ENCODE measurements around the gene CYTL1. TPM values are rescaled to one million over a fixed set of nuclear protein-coding genes. Genes with fewer than 3 reads are reported as not detected.
A peak's percentile ranks its signal among the peaks of the same experiment; 100 is the strongest.

CYTL1 gene
- total and polyA plus RNA-seq, 4 donors, result 0.32 to 3.0 (median 1.6) TPM

GRCh38 chr4:5048721-5049120 lies 29.5 kb upstream of the CYTL1 start:
- no peak overlapping the region for H3K27ac ChIP-seq (ENCODE audit: low read depth in 1 of 2, low read length in 1 of 2)
- DNase-seq (no peak), ATAC-seq (ENCODE audit: insufficient read depth, low FRiP score) (no peak)
- H3K27me3 ChIP-seq (ENCODE audit: control insufficient read depth in 3 of 3, insufficient read depth in 3 of 3, low read length in 2 of 3), result peaks cover 0 to 8% (median 0%) of the 10 kb centered on the region in 3 donors
- H3K9ac ChIP-seq (ENCODE audit: insufficient read depth in 1 of 2, low read length in 2 of 2), result no peak overlapping the region
- WGBS, 2 donors, result 88 to 94% methylated on average over 4 of the region's 4 CpGs
- no peak for TF ChIP-seq CTCF (IDR thresholded peaks at IDR 0.05; ENCODE audit: control extremely low read depth, extremely low read depth)
- peaks cover 0 to 20% (median 0%) of the 10 kb centered on the region in 5 donors for H3K4me1 ChIP-seq (ENCODE audit: control insufficient read depth in 5 of 5, insufficient read depth in 5 of 5, low read length in 5 of 5)
- H3K4me3 ChIP-seq, result no peak overlapping the region
- H3K36me3 ChIP-seq (ENCODE audit: control insufficient read depth in 4 of 4, insufficient read depth in 4 of 4, low read length in 4 of 4), result no peaks in the 10 kb centered on the region
- peaks cover 0 to 2% (median 0%) of the 10 kb centered on the region in 4 donors for H3K9me3 ChIP-seq (ENCODE audit: control insufficient read depth in 4 of 4, insufficient read depth in 3 of 4, low read length in 3 of 4)

DNA sequence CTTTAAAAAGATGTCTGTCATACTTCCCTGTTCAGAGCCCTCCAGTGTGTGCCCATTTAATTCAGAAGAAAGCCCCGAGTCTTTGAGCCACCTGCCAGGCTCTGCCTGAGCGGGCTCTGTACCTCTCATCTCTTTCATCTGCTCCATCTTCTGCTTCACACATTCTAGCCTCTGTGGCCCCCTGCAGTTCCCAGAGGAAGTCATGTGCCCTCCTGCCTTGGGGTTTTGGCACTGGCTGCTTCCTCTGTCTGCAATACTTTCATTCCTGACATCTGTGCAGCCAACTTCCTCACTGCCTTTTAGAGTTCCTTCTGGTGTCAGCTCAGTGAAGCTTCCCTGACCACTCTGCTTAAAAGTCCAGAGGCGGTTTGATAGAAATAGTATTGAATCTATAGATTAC lies 25.8 kb upstream of the CYTL1 start:
- no peak overlapping the region for H3K4me3 ChIP-seq
- no peak overlapping the region for H3K9ac ChIP-seq (ENCODE audit: insufficient read depth in 1 of 2, low read length in 2 of 2)
- H3K4me1 ChIP-seq (ENCODE audit: control insufficient read depth in 5 of 5, insufficient read depth in 5 of 5, low read length in 5 of 5), result peaks cover 0 to 22% (median 7%) of the 10 kb centered on the region in 5 donors
- peaks cover 0 to 2% (median 0%) of the 10 kb centered on the region in 4 donors for H3K9me3 ChIP-seq (ENCODE audit: control insufficient read depth in 4 of 4, insufficient read depth in 3 of 4, low read length in 3 of 4)
- H3K27ac ChIP-seq (ENCODE audit: low read depth in 1 of 2, low read length in 1 of 2), result no peak overlapping the region
- 21 to 39% methylated on average over 3 of the region's 3 CpGs for WGBS, 2 donors
- no peak for TF ChIP-seq CTCF (IDR thresholded peaks at IDR 0.05; ENCODE audit: control extremely low read depth, extremely low read depth)
- ATAC-seq (ENCODE audit: insufficient read depth, low FRiP score), result no peak
- H3K27me3 ChIP-seq (ENCODE audit: control insufficient read depth in 3 of 3, insufficient read depth in 3 of 3, low read length in 2 of 3), result no peaks in the 10 kb centered on the region
- H3K36me3 ChIP-seq (ENCODE audit: control insufficient read depth in 4 of 4, insufficient read depth in 4 of 4, low read length in 4 of 4), result no peaks in the 10 kb centered on the region
- DNase-seq, result peak; percentile 21 to 65 (median 38)

DNA sequence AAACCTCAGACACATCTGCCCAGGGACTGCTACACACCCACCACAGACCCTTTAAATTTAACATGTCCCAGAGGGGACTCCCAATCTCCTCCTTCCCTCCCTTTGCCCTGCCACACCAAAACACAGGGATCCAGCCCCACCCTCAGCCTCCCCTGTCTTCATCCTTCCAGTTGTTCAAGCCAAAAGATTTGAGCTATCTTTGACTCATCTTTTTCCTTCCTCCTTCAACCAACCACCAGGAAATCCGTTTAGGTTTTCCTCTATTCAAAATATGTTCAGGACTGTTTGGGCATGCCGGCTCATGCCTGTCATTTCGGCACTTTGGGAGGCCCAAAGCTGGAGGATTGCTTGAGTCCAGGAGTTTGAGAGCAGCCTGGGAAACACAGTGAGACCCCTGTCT lies 25.1 kb upstream of the CYTL1 start:
- WGBS, 2 donors, result 17 to 33% methylated on average over 3 of the region's 3 CpGs
- no peak overlapping the region for H3K4me3 ChIP-seq

More for the DNA sequence above, 25.1 kb upstream of the CYTL1 start:
- Histone ChIP-seq H3K9ac (ENCODE audit: insufficient read depth in 1 of 2, low read length in 2 of 2) (no peak overlapping the region), H3K4me1 (ENCODE audit: control insufficient read depth in 5 of 5, insufficient read depth in 5 of 5, low read length in 5 of 5) (peaks cover 0 to 22% (median 7%) of the 10 kb centered on the region in 5 donors), H3K9me3 (ENCODE audit: control insufficient read depth in 4 of 4, insufficient read depth in 3 of 4, low read length in 3 of 4) (peaks cover 0 to 2% (median 0%) of the 10 kb centered on the region in 4 donors), H3K36me3 (ENCODE audit: control insufficient read depth in 4 of 4, insufficient read depth in 4 of 4, low read length in 4 of 4) (no peaks in the 10 kb centered on the region), H3K27ac (ENCODE audit: low read depth in 1 of 2, low read length in 1 of 2) (no peak overlapping the region), H3K27me3 (ENCODE audit: control insufficient read depth in 3 of 3, insufficient read depth in 3 of 3, low read length in 2 of 3) (no peaks in the 10 kb centered on the region)
- ATAC-seq (ENCODE audit: insufficient read depth, low FRiP score), result no peak
- no peak for DNase-seq
- no peak for TF ChIP-seq CTCF (IDR thresholded peaks at IDR 0.05; ENCODE audit: control extremely low read depth, extremely low read depth)

Measured in lung (tissue), 12 donors.